ENCODE results near the gene PDS5B.

GRCh38 chr13:32731576-32731975, 145.3 kb downstream of the PDS5B start:
- TF ChIP-seq CTCF (IDR thresholded peaks at IDR 0.05; ENCODE audit: insufficient read depth, low read length, poor library complexity, severe bottlenecking) (no peak), EZH2phosphoT487 (conservative IDR thresholded peaks at IDR 0.05; ENCODE audit: low read length) (no peak)

Measured in SU-DHL-6 (cell line).